NK-92 treated with Interleukin-12 subunit alpha and Interleukin-12 subunit beta, amount 100 ng/mL, for 24 hours (cell line): Measurements from ENCODE around the gene BTBD18.
"Not testable (repeated sequence)": the region's sequence is repeated elsewhere in the genome, so short reads cannot be mapped to it uniquely, and the experiment has no call there.

Experiments used
- DNase-seq: peaks from one replicate; lab custom pipeline; 2025; lab: John Stamatoyannopoulos, UW

The BTBD18 gene

DNA sequence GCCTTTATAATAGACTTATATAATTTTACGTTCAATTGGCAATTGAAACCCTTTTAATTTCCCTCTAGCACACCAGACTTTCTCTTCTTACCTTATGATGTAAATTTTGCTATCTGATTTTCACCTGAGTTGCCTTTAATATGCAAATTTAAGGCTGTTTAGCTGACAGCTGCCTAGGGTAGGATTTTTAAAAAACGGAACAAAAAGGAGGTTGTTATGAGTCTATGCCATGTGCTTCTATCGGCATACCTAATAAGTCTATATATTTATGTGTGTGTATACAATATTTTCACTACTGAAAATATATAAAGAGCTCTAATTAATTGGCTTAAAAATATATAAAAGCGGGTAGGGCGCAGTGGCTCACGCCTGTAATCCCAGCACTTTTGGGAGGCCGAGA is 22.1 kb downstream of the BTBD18 start:
- DNase-seq = no peak

DNA sequence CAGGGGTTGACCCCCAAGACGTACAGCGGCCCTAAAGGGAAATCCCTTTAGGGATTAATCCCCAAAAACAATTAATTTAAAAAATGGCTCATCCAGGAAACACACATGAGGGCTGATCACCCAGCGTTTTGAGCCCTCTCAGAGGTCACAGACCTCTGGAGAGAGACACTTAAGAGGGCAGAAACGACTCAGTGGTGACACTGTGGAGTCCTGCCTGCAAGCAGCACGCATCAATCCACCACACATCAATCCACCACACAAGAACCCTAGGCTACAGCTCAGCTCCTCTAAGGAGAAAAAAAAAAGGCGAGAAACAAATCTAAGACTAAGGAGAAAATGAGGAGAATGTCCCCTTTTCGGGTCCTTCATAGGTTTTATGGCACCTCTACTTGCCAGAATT is 22.8 kb downstream of the BTBD18 start:
- no peak for DNase-seq

- no peak for DNase-seq
Measured at GRCh38 chr11:57727185-57727584, 24.4 kb downstream of the BTBD18 start.

DNA sequence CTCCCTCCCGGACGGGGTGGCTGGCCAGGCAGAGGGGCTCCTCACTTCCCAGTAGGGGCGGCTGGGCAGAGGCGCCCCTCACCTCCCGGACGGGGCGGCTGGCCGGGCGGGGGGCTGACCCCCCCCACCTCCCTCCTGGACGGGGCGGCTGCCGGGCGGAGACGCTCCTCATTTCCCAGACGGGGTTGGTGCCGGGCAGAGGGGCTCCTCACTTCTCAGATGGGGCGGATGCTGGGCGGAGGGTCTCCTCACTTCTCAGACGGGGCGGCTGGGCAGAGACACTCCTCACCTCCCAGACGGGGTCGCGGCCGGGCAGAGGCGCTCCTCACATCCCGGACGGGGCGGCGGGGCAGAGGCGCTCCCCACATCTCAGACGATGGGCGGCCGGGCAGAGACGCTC is 34.9 kb downstream of the BTBD18 start:
- DNase-seq = not testable (repeated sequence)

- DNase-seq = no peak
Measured at GRCh38 chr11:57713835-57714234, 37.8 kb downstream of the BTBD18 start.

GRCh38 chr11:57712256-57713150 is 39.1 kb downstream of the BTBD18 start, which contains the start of gene TMX2:
Gene TMX2 (plus strand): TSS chr11:57712593. CDS start chr11:57712619, 26 bp downstream.
- peak; percentile 81 for DNase-seq

DNA sequence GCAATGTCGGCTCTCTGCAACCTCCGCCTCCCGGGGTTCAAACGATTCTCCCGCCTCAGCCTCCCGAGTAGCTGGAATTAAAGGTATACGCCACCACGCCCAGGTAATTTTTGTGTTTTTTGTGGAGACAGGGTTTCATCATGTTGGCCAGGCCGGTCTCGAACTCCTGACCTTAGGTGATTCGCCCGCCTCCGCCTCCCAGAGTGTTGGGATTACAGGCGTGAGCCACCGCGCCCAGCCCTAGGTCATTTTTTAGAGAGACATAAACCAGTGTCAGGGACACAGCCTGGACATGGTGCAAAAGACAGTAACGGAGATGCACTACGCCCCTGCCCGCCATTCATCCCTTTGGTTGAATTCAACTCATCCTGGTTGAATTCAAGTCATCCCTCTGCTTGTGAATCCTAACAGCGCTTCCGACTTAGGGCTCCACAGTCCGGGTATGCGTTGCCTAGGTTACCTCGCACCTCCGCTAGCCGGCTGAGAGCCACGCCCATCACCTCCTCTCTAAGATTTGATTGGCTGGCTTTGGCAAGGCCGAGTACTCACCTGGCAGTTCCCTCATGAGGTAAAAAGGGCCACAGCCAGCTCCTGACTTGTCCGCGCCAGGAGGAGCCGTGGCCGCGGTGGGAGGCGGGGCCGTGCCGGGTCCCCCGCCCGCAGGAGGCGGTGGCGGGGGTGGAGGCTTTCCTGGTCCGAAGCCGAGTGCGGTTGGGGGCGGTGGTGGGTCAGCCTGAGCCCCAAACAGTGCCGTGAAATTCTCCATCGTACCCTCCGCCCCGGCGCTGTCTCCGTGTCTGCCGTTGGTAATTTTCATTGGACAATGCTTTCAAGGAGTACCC is 40.0 kb downstream of the BTBD18 start, which contains the start of gene MED19:
TSS of gene MED19 (minus strand) at position 802 of the 842 bp plus-strand sequence. CDS start at position 766, 36 bp downstream.
- no peak for DNase-seq

- no peak for DNase-seq
Measured at GRCh38 chr11:57709802-57710367, 41.7 kb downstream of the BTBD18 start.

DNA sequence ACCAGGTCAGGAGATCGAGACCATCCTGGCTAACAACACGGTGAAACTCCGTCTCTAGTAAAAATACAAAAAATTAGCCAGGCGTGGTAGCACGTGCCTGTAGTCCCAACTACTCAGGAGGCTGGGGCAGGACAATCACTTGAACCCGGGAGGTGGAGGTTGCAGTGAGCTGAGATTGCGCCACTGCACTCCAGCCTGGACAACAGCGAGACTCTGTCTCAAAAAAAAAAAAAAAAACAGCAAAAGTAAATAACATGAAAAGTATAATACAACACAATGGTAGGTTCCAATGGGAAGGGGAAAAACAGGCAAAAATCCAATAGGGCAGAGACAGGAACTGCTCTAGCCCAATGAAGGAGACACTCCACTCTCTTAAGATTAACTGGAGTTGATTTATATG is 46.2 kb downstream of the BTBD18 start:
- DNase-seq = not testable (repeated sequence)

- no peak for DNase-seq
Measured at GRCh38 chr11:57704932-57705331, 46.7 kb downstream of the BTBD18 start.

GRCh38 chr11:57703341-57703740 is 48.3 kb downstream of the BTBD18 start:
- DNase-seq = no peak

GRCh38 chr11:57700425-57700824 is 51.2 kb downstream of the BTBD18 start:
- no peak for DNase-seq

- DNase-seq = no peak
Measured at GRCh38 chr11:57699813-57700212, 51.8 kb downstream of the BTBD18 start.

GRCh38 chr11:57698843-57699365 is 52.7 kb downstream of the BTBD18 start:
- DNase-seq = no peak
